CD4-positive, alpha-beta T cell treated with Interleukin-1 beta for 1 hour (primary cell): ENCODE measurements around the gene NLGN1.

Experiments used
- DNase-seq, 2 donors: peaks; one replicate each; pipeline ENCODE4 v3.0.0-alpha.2; 2020 to 2022

The NLGN1 gene

DNA sequence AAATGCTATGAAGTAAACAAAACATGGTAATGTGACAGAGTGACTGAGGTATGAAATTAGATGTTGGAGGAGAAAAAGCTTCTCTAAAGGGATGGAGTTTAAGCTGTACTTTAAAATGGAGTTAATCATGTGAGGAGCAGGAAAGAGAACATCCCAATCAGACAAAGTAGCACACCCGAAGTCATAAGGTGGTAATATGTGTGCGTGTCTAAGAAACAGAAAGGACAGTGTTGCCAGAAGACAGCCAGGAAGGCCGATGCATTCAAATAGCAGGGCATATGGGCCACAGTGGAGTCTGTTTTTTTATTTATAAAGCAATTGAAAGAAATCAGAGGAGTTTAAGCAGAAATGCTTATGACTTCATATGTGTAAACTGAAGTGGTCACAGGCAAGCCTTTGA, 376.3 kb downstream of the NLGN1 start:
- no peak for DNase-seq

- DNase-seq = no peak
Observed at GRCh38 chr3:173774294-173774693, 376.8 kb downstream of the NLGN1 start.

DNA sequence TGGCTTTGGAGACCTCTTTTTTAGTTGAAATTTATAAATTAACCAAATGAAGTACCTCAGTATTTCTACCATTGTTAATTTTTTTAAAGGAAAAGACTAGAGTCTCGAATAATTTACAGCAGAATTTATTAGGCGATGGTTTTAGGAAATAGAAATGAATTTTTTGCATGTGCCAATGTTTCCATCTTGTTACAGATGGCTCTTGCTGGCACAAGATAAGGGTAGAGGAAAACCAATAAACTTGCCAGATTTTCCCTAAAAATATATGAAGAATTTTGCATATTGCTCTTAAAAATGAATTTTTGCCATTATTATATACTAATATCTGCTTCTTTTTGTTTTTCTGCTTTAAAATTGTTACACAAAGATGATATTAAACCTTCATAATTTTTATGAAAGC, 380.7 kb downstream of the NLGN1 start:
- DNase-seq = no peak

- no peak for DNase-seq
Observed at GRCh38 chr3:173780067-173780466, 382.5 kb downstream of the NLGN1 start.

GRCh38 chr3:173785004-173785403, 387.5 kb downstream of the NLGN1 start:
- DNase-seq = no peak

DNA sequence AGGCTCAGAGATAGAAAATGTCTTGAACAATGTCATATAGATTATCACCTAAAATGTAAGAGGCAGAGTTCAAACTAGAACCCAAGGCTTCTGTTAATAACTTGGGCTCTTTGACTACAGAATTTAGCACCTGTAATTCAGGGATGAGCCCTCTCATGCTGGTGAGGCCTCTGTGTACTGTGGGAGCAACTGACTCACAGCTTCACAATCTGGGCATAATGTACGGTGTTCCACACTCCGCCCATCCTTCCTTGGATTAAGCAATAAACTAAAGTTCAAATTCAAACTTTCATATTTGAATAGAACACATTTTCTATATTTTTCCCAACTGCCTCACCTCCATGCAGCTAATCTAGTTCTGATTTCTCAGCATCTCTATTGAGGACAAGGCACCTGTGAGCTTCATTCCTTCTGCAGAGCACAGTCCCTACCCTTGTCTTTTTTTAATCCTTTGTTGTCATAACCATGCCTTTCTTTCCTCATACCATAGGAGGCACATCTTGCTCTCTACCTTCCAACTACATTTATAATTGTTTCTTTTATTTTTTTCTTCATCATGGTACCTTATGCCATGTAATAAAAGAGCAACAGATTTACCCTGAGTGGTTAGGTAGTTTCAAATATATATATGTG, 392.1 kb downstream of the NLGN1 start:
- DNase-seq = no peak

DNA sequence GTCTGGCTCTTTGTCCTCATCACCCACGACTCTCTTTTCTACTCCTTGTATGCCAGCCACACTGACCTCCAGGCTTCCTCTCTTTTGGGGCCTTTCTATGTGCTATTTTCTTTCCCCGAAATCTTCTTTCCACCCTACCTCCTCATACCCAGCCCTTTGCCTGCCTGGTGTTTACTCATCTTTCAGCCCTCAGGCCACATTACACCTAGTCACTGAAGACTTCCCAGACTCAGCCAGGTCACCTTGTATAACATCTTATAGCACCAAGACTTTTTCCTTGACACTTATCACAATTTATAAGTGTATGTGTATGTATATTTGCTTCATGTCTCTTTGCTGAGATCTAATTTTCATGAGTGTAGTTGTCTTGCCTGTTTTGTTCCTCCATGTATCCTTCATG, 396.4 kb downstream of the NLGN1 start:
- DNase-seq = no peak

DNA sequence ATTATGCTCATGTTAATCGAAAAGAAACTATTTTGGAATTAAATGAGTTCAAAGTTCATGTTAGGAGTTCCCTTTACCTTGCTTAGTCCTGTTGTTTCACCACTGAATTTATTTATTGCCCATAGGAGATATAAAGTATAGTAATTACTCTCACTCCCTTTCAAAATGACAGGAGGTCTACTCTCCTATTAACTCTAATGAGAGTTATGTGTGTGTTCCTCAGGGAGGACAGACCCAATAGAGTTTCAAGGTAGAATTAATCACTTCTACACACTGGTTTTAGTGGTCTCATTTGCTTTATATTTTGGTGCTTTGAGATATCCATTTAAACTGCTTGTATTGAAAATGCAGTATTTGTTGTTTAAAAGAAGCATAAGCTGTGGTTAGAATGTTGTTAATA, 398.9 kb downstream of the NLGN1 start:
- DNase-seq = no peak

- no peak for DNase-seq
Observed at GRCh38 chr3:173796890-173797289, 399.3 kb downstream of the NLGN1 start.

DNA sequence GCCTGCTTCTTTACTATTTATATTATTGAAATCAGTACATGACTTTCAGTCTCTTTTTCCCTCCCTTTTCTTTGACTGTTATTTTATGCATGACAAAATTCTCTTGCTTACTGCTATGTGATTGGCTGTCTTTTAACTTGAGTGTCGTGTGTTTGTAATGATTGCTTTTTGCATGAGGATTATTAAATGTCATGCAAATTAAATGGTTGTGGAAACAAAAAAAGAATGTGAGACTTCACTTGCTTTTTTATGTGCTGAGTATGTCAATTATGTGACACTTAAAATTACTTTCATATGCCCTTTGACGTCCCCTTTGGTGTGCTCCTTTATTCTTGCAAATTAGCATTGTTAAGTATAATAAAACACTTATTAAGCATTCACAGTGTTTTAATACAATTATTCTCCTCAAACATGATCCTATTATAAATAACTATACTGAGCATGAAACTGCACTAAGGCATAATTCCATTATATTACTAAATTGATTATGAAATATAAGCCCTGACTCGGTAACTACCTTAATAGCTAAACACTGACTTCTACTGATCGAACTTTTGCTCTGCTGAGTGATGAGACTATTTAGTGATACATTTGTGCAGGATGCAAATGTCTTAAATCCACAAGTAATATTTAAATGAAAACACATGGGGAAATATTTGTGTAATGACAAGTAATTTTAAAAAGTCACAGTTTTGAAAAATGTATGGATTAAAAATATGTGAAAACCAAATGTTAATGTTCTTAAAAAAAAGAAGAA, 401.7 kb downstream of the NLGN1 start:
- DNase-seq = no peak

GRCh38 chr3:173800154-173800553, 402.6 kb downstream of the NLGN1 start:
- DNase-seq = no peak

- no peak for DNase-seq
Observed at GRCh38 chr3:173814809-173815208, 417.3 kb downstream of the NLGN1 start.

DNA sequence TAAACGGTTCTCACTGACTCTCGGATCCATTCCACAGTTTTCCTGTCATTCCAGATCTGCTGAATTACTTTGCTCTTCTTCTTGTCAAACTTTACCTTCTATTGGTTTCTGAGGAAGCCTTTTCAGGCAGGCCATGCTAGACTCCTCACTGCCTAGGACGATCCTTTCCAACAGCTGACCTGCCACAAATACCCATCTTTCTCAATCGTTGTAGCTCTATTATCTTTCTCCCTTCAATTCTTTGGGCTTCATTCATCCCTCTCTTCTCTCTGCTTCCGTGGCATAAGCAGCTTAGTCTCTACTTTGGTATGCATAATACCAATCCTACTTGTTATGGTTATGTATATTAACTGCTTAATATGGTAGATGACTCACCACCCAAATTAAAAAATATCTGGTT, 421.8 kb downstream of the NLGN1 start:
- DNase-seq = no peak

DNA sequence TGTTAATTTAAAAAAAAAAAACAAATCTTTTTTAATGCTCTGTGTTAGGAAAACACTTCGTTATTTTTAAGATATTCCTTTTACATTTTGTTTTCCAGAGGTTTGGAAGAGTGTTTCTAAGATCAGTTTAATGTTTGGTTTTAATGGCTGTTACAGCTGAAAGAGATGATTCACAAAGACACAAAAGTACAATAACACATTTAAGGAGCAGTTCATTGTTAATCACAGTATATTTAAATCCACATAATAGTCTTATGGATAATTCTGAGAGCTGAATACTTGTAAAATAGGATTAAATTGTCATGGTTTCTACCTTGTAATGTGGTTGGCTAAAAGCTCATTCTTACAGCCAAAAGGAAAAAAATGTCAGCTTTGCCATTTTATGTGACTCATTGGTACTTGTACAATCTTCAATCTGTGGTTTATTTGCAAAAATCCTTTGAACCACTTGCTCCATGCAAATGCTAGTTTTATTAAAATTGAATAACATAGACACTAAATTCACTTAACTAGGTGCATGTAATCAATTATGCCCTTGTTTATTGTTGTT, 426.4 kb downstream of the NLGN1 start:
- DNase-seq = no peak

- no peak for DNase-seq
Observed at GRCh38 chr3:173825730-173826129, 428.2 kb downstream of the NLGN1 start.

GRCh38 chr3:173826416-173826815, 428.9 kb downstream of the NLGN1 start:
- no peak for DNase-seq

DNA sequence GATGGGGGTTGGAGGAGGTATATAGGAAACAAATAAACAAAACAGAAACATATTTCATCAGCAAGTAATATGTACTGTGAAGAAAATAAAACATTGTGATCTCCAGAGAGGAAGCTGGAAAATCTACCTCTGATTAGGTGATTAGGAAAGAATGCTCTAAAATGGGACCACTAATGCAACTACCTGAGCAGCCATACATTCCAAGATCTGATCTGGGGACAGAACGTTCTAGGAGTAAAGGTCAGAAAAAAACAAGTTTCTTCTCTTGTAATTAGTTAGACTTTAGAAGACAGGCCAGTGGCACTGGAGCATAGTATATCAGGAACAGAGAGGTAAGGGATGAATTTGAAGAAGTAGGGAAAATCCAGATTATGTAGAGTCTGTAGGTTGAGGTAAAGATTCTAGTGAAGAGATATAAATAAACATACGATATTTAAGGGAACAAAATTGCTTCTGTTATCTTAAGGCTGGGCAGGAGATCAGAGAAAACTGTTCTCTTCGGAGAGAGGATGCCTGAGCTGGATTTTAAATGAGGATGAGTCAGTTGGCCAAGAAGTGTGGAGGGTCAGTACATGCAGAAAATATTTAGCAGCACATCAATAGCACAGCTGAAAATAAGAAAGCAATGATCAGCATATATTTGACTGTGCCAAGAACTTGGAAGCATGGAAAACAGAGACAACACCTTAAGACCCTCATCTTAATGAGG, 429.5 kb downstream of the NLGN1 start:
- DNase-seq = no peak

DNA sequence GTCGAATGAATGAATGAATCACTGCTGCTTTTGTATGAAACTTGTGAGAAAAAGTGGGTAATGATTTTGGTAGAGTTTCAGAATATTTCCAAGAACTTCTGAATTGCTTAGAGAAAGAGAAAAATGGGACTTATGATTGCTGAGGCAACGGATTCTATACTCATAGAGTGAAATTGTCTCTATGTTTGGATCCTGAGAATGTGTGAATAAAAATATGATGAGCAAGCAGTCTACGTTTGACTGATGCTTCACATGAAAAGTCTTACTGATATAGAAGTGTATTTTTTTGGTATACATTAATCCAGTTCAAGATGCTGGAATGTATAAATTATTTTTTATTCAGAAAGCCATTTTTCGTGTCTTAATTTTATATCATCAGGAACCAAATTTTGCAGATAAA, 441.1 kb downstream of the NLGN1 start:
- no peak for DNase-seq

GRCh38 chr3:173839859-173840258, 442.3 kb downstream of the NLGN1 start:
- DNase-seq = no peak

GRCh38 chr3:173841334-173841733, 443.8 kb downstream of the NLGN1 start:
- no peak for DNase-seq

GRCh38 chr3:173843060-173843459, 445.5 kb downstream of the NLGN1 start:
- DNase-seq = no peak

GRCh38 chr3:173846584-173846983, 449.0 kb downstream of the NLGN1 start:
- DNase-seq = no peak

DNA sequence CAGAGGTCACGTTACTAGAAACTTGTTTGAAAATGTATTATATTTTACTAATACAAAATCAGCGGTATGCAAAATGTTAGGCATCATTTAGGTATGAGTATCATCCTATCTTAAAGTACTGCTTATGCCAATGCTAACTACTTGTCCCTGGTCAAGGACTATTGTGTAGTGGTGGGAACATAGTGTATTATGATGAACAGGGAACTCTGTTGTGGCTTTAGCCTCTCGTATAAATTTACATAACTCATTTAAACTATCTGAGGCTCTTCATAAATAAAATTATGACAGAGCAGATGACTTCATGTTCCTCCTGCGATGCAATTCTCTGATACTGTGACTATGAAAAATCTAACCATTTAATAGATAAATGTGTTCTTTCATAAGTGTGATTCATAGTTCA, 451.9 kb downstream of the NLGN1 start:
- DNase-seq = no peak

DNA sequence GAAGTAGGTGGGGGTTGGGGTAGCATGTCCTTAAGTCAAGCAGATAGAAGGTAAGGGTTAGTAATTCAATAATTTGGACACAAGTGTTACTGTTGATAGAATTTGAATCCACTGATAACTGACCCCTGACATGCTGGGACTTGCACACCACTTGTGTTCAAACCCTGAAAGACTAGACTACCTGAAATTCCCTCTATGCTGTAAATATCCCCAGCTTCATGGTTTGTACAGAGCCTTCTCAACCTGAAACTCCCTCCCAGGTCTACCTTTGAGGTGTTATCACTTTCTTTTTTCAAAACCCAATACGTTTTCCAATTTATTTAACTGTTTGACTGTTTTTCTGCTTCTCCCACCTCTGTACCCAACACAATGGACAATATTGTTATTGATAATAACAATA, 459.6 kb downstream of the NLGN1 start:
- DNase-seq = no peak
